Endothelial cell (in vitro differentiated cells): ENCODE results near the gene GPR78. TPM values are rescaled to one million over a fixed set of nuclear protein-coding genes. Genes with fewer than 3 reads are reported as not detected.
A peak's percentile ranks its signal among the peaks of the same experiment; 100 is the strongest.

ENCODE experiments used
- DNase-seq: peaks from one replicate; pipeline ENCODE4 v3.0.0; 2021; ENCODE audit warnings: low spot score
- H3K27ac Mint-ChIP-seq: one replicate; pipeline ENCODE4 v1.8.0; 2021; ENCODE audit warnings: mixed read lengths, inconsistent platforms; ENCODE audit not compliant: unreplicated experiment
- H3K27me3 Mint-ChIP-seq: one replicate; pipeline ENCODE4 v1.8.0; 2021; ENCODE audit warnings: mild to moderate bottlenecking, moderate library complexity, mixed read lengths, inconsistent platforms; ENCODE audit not compliant: unreplicated experiment
- H3K36me3 Mint-ChIP-seq: one replicate; pipeline ENCODE4 v1.8.0; 2021; ENCODE audit warnings: mild to moderate bottlenecking, low read depth, mixed read lengths, inconsistent platforms; ENCODE audit not compliant: unreplicated experiment
- H3K4me1 Mint-ChIP-seq: one replicate; pipeline ENCODE4 v1.8.0; 2021; ENCODE audit warnings: mild to moderate bottlenecking, mixed read lengths, inconsistent platforms; ENCODE audit not compliant: unreplicated experiment
- H3K4me3 Mint-ChIP-seq: one replicate; pipeline ENCODE4 v1.8.0; 2021; ENCODE audit warnings: mild to moderate bottlenecking, mixed read lengths, inconsistent platforms; ENCODE audit not compliant: unreplicated experiment
- H3K9me3 Mint-ChIP-seq: one replicate; pipeline ENCODE4 v1.8.0; 2021; ENCODE audit warnings: mixed read lengths, inconsistent platforms; ENCODE audit not compliant: unreplicated experiment
- CTCF ChIP-seq: fragments of 200-600 bp; sonication (generic); IDR thresholded peaks from one replicate; pipeline ENCODE4 v1.5.0; 2021; ENCODE audit warnings: antibody characterized with exemption; ENCODE audit not compliant: unreplicated experiment
- total RNA-seq: library from RNA; stranded (reverse); fragmentation: NEBNext Ultra II Directional; extraction: Animal tissue kit (Norgen Biotek cat#: 25700); gene quantifications from one replicate; pipeline ENCODE4 v1.2.1, GENCODE V29; 2021; ENCODE audit not compliant: unreplicated experiment

Gene GPR78
- total RNA-seq, 1 donor from 2014 or later = not detected

- H3K4me3 Mint-ChIP-seq = no peak within 1 kb of the TSS
- peaks cover 3% of the 10 kb centered on the region for H3K4me1 Mint-ChIP-seq
- no peak for TF ChIP-seq CTCF
- DNase-seq = no peak
- no peaks in the 10 kb centered on the region for H3K36me3 Mint-ChIP-seq
- H3K27ac Mint-ChIP-seq = no peak within 1 kb of the TSS
- no peaks in the 10 kb centered on the region for H3K9me3 Mint-ChIP-seq
- H3K27me3 Mint-ChIP-seq = peaks cover 17% of the 10 kb centered on the region
These were observed 12.4 kb downstream of the GPR78 start, which contains the start of gene CPZ for GRCh38 chr4:8592366-8593263. Gene CPZ (plus strand): TSS chr4:8592765. CDS start chr4:8592834, 69 bp downstream.

GRCh38 chr4:8593264-8594096 is 13.3 kb downstream of the GPR78 start:
- Mint-ChIP-seq H3K36me3 (no peaks in the 10 kb centered on the region), H3K27me3 (peaks cover 15% of the 10 kb centered on the region), H3K4me1 (peaks cover 3% of the 10 kb centered on the region), H3K9me3 (no peaks in the 10 kb centered on the region), H3K4me3 (no peak overlapping the region), H3K27ac (no peak overlapping the region)
- DNase-seq = no peak
- TF ChIP-seq CTCF = no peak

- Mint-ChIP-seq H3K36me3 (no peaks in the 10 kb centered on the region), H3K4me1 (peaks cover 3% of the 10 kb centered on the region), H3K27ac (peak overlapping the region; percentile 10), H3K27me3 (peaks cover 14% of the 10 kb centered on the region), H3K9me3 (no peaks in the 10 kb centered on the region), H3K4me3 (no peak overlapping the region)
- DNase-seq = peak; percentile 75
- peak; percentile 70 for TF ChIP-seq CTCF
These were observed 14.2 kb downstream of the GPR78 start for GRCh38 chr4:8594097-8595038.

GRCh38 chr4:8595237-8596087 is 15.3 kb downstream of the GPR78 start:
- H3K4me1 Mint-ChIP-seq = peaks cover 3% of the 10 kb centered on the region
- DNase-seq = no peak
- H3K9me3 Mint-ChIP-seq = no peaks in the 10 kb centered on the region
- no peak overlapping the region for H3K27ac Mint-ChIP-seq
- TF ChIP-seq CTCF = no peak
- peaks cover 12% of the 10 kb centered on the region for H3K27me3 Mint-ChIP-seq
- no peaks in the 10 kb centered on the region for H3K36me3 Mint-ChIP-seq
- no peak overlapping the region for H3K4me3 Mint-ChIP-seq
